Thymus (tissue), 11 donors: ENCODE data around the gene TLX1. TPM values are rescaled to one million over a fixed set of nuclear protein-coding genes. Genes with fewer than 3 reads are reported as not detected.

Source experiments
- DNase-seq, 9 donors: peaks; one replicate each; pipeline ENCODE4 v3.0.0-alpha.2; 2013; ENCODE audit warnings: low spot score in 9 of 9, low read depth in 6 of 9, missing footprints in 1 of 9
- H3K27ac ChIP-seq, 2 donors: one replicate each; pipeline ENCODE4 v1.5.1; 2013; ENCODE audit warnings: control low read depth in 1 of 2, low read depth in 1 of 2, low read length in 1 of 2, mild to moderate bottlenecking in 1 of 2, moderate library complexity in 1 of 2
- H3K27me3 ChIP-seq, 2 donors: one replicate each; pipeline ENCODE4 v1.5.1; 2013; ENCODE audit warnings: low read length in 1 of 2; ENCODE audit not compliant: control insufficient read depth in 2 of 2, insufficient read depth in 1 of 2
- H3K36me3 ChIP-seq, 2 donors: one replicate each; pipeline ENCODE4 v1.5.1; 2013; ENCODE audit warnings: low read length in 1 of 2, mild to moderate bottlenecking in 1 of 2, moderate library complexity in 1 of 2; ENCODE audit not compliant: control insufficient read depth in 2 of 2, insufficient read depth in 2 of 2
- H3K4me1 ChIP-seq, 2 donors: one replicate each; pipeline ENCODE4 v1.5.1; 2013; ENCODE audit warnings: low read length in 2 of 2; ENCODE audit not compliant: control insufficient read depth in 2 of 2, insufficient read depth in 2 of 2
- H3K4me3 ChIP-seq, 2 donors: one replicate each; pipeline ENCODE4 v1.5.1; 2013; ENCODE audit warnings: low read length in 2 of 2, control low read depth in 1 of 2, mild to moderate bottlenecking in 1 of 2
- H3K9me3 ChIP-seq, 2 donors: one replicate each; pipeline ENCODE4 v1.5.1; 2013; ENCODE audit warnings: low read length in 1 of 2, mild to moderate bottlenecking in 1 of 2; ENCODE audit not compliant: control insufficient read depth in 2 of 2, insufficient read depth in 1 of 2
- WGBS: extraction: QIAGEN DNeasy Blood & Tissue Kit; methylation state at CpG from one replicate; pipeline ENCODE4 v1.1.7; 2013; 5-methylcytosine and 5-hydroxymethylcytosine counted together
- polyA plus RNA-seq: library from polyadenylated mRNA; stranded (reverse); fragments of 200-250 nt; gene quantifications from one replicate; pipeline ENCODE4 v1.2.3, GENCODE V29; 2013
- total RNA-seq: library from RNA; stranded (reverse); fragments of 120-200 nt; gene quantifications from one replicate; pipeline ENCODE4 v1.2.4, GENCODE V29; 2013
- donor health status: healthy.

The TLX1 gene
- total and polyA plus RNA-seq, 2 donors = 0.05 to 0.27 TPM

GRCh38 chr10:101107771-101108170 is 23.3 kb upstream of the TLX1 start:
- Histone ChIP-seq H3K4me3 (no peak overlapping the region), H3K27ac (no peak overlapping the region), H3K27me3 (peaks cover 5 to 65% of the 10 kb centered on the region in 2 donors), H3K36me3 (no peaks in the 10 kb centered on the region), H3K4me1 (no peaks in the 10 kb centered on the region), H3K9me3 (no peaks in the 10 kb centered on the region)
- 95% methylated on average over 5 of the region's 5 CpGs for WGBS
- DNase-seq = no peak

- no peak overlapping the region for H3K4me3 ChIP-seq
- H3K27ac ChIP-seq = no peak overlapping the region
- WGBS = 68% methylated on average over 6 of the region's 6 CpGs
- no peaks in the 10 kb centered on the region for H3K9me3 ChIP-seq
- H3K27me3 ChIP-seq = peaks cover 10 to 73% of the 10 kb centered on the region in 2 donors
- no peaks in the 10 kb centered on the region for H3K36me3 ChIP-seq
- DNase-seq = no peak
- no peaks in the 10 kb centered on the region for H3K4me1 ChIP-seq
Observed at GRCh38 chr10:101110856-101111523, 20.1 kb upstream of the TLX1 start.

- no peak for DNase-seq
- Histone ChIP-seq H3K4me1 (no peaks in the 10 kb centered on the region), H3K27ac (no peak overlapping the region), H3K27me3 (peaks cover 10 to 75% of the 10 kb centered on the region in 2 donors), H3K36me3 (no peaks in the 10 kb centered on the region), H3K9me3 (no peaks in the 10 kb centered on the region), H3K4me3 (no peak overlapping the region)
- WGBS = 94% methylated on average over 8 of the region's 8 CpGs
Observed at GRCh38 chr10:101111547-101111946, 19.6 kb upstream of the TLX1 start.

GRCh38 chr10:101112799-101113594 is 18.1 kb upstream of the TLX1 start:
- peaks cover 10 to 69% of the 10 kb centered on the region in 2 donors for H3K27me3 ChIP-seq

GRCh38 chr10:101113890-101114403 is 17.2 kb upstream of the TLX1 start:
- H3K4me1 ChIP-seq = no peaks in the 10 kb centered on the region
- DNase-seq = no peak
- WGBS = 53% methylated on average over 2 of the region's 2 CpGs
- H3K9me3 ChIP-seq = no peaks in the 10 kb centered on the region
- no peak overlapping the region for H3K4me3 ChIP-seq
- peaks cover 10 to 69% of the 10 kb centered on the region in 2 donors for H3K27me3 ChIP-seq
- H3K27ac ChIP-seq = no peak overlapping the region
- H3K36me3 ChIP-seq = no peaks in the 10 kb centered on the region

More at GRCh38 chr10:101112799-101113594, 18.1 kb upstream of the TLX1 start:
- Histone ChIP-seq H3K36me3 (no peaks in the 10 kb centered on the region), H3K4me1 (no peaks in the 10 kb centered on the region), H3K27ac (no peak overlapping the region), H3K4me3 (no peak overlapping the region), H3K9me3 (no peaks in the 10 kb centered on the region)
- 45% methylated on average over 12 of the region's 12 CpGs for WGBS
- no peak for DNase-seq

GRCh38 chr10:101114646-101115045 is 16.5 kb upstream of the TLX1 start:
- Histone ChIP-seq H3K27ac (no peak overlapping the region), H3K36me3 (no peaks in the 10 kb centered on the region), H3K4me1 (no peaks in the 10 kb centered on the region), H3K9me3 (no peaks in the 10 kb centered on the region), H3K27me3 (peaks cover 12 to 76% of the 10 kb centered on the region in 2 donors), H3K4me3 (no peak overlapping the region)
- DNase-seq = no peak
- WGBS = 16% methylated on average over 2 of the region's 2 CpGs

GRCh38 chr10:101116754-101117153 is 14.3 kb upstream of the TLX1 start:
- H3K9me3 ChIP-seq = no peaks in the 10 kb centered on the region
- peaks cover 0 to 10% of the 10 kb centered on the region in 2 donors for H3K4me1 ChIP-seq
- no peaks in the 10 kb centered on the region for H3K36me3 ChIP-seq
- no peak overlapping the region for H3K27ac ChIP-seq
- DNase-seq = no peak
- peaks cover 22 to 83% of the 10 kb centered on the region in 2 donors for H3K27me3 ChIP-seq
- no peak overlapping the region for H3K4me3 ChIP-seq
- whole genome bisulfite sequencing = 92% methylated on average over 6 of the region's 6 CpGs

GRCh38 chr10:101118031-101118430 is 13.1 kb upstream of the TLX1 start:
- Histone ChIP-seq H3K27me3 (peaks cover 31 to 85% of the 10 kb centered on the region in 2 donors), H3K9me3 (no peaks in the 10 kb centered on the region), H3K4me1 (peaks cover 0 to 10% of the 10 kb centered on the region in 2 donors), H3K4me3 (no peak overlapping the region), H3K36me3 (no peaks in the 10 kb centered on the region), H3K27ac (no peak overlapping the region)
- no peak for DNase-seq
- 82% methylated on average over 1 of the region's 1 CpG for WGBS

- Histone ChIP-seq H3K27me3 (peaks cover 44 to 89% of the 10 kb centered on the region in 2 donors), H3K4me1 (peaks cover 0 to 10% of the 10 kb centered on the region in 2 donors), H3K36me3 (no peaks in the 10 kb centered on the region), H3K27ac (no peak overlapping the region), H3K4me3 (peak overlapping the region in 1 of 2 donors; percentile 44), H3K9me3 (no peaks in the 10 kb centered on the region)
- no peak for DNase-seq
- 97% methylated on average over 2 of the region's 2 CpGs for WGBS
Observed at GRCh38 chr10:101120520-101120883, 10.6 kb upstream of the TLX1 start.
